Mesendoderm (in vitro differentiated cells): ENCODE results near the gene CHSY1.

Experiments
- DNase-seq: peaks from one replicate; pipeline ENCODE4 v3.0.0; 2013
- H2AK5ac ChIP-seq: 2 replicates; pipeline ENCODE4 v1.6.1; 2013; ENCODE audit warnings: low read length, inconsistent platforms
- H2BK120ac ChIP-seq: 2 replicates; pipeline ENCODE4 v1.6.1; 2013; ENCODE audit warnings: low read depth, mild to moderate bottlenecking, low read length, moderate library complexity, mixed read lengths
- H2BK15ac ChIP-seq: replicated peaks from 2 replicates; pipeline ENCODE4 v1.6.1; 2013; ENCODE audit warnings: low read depth, mild to moderate bottlenecking, moderate library complexity
- H2BK5ac ChIP-seq: 2 replicates; pipeline ENCODE4 v1.6.1; 2013; ENCODE audit warnings: low read length, inconsistent platforms
- H3K18ac ChIP-seq: 2 replicates; pipeline ENCODE4 v1.6.1; 2013; ENCODE audit warnings: mild to moderate bottlenecking, low read length, mixed read lengths
- H3K23ac ChIP-seq: one replicate; pipeline ENCODE4 v1.6.1; 2013; ENCODE audit warnings: low read length
- H3K27ac ChIP-seq: 2 replicates; pipeline ENCODE4 v1.5.1; 2013; ENCODE audit warnings: low read depth, mild to moderate bottlenecking, inconsistent platforms, low read length, moderate library complexity
- H3K27me3 ChIP-seq: 2 replicates; pipeline ENCODE4 v1.6.1; 2013; ENCODE audit warnings: low read length, control low read depth, mild to moderate bottlenecking, inconsistent platforms; ENCODE audit not compliant: insufficient read depth, poor library complexity
- H3K36me3 ChIP-seq: 2 replicates; pipeline ENCODE4 v1.6.1; 2013; ENCODE audit warnings: low read length, inconsistent platforms; ENCODE audit not compliant: control insufficient read depth, insufficient read depth
- H3K4ac ChIP-seq: one replicate; pipeline ENCODE4 v1.6.1; 2013; ENCODE audit warnings: low read depth, mild to moderate bottlenecking, low read length, moderate library complexity
- H3K4me1 ChIP-seq: 2 replicates; pipeline ENCODE4 v1.6.1; 2013; ENCODE audit warnings: low read depth, low read length, inconsistent platforms; ENCODE audit not compliant: control insufficient read depth
- H3K4me2 ChIP-seq: 2 replicates; pipeline ENCODE4 v1.6.1; 2013; ENCODE audit warnings: low read length
- H3K4me3 ChIP-seq: 2 replicates; pipeline ENCODE4 v1.5.1; 2013; ENCODE audit warnings: mild to moderate bottlenecking, low read length
- H3K56ac ChIP-seq: one replicate; pipeline ENCODE4 v1.6.1; 2013; ENCODE audit warnings: low read length
- H3K79me1 ChIP-seq: 2 replicates; pipeline ENCODE4 v1.6.1; 2013; ENCODE audit warnings: low read length, inconsistent platforms
- H3K79me2 ChIP-seq: 2 replicates; pipeline ENCODE4 v1.6.1; 2013; ENCODE audit warnings: mild to moderate bottlenecking, low read length; ENCODE audit not compliant: control insufficient read depth, insufficient read depth
- H3K9ac ChIP-seq: 2 replicates; pipeline ENCODE4 v1.6.1; 2013; ENCODE audit warnings: low read length, inconsistent platforms
- H4K5ac ChIP-seq: one replicate; pipeline ENCODE4 v1.6.1; 2013; ENCODE audit warnings: low read length
- H4K8ac ChIP-seq: one replicate; pipeline ENCODE4 v1.6.1; 2013; ENCODE audit warnings: low read depth, mild to moderate bottlenecking, control low read depth, low read length, moderate library complexity
- WGBS: extraction: QIAGEN DNeasy Blood & Tissue Kit; methylation state at CpG from one replicate; pipeline ENCODE4 v1.1.7; 2013; ENCODE audit warnings: low lambda C conversion rate, missing lambda C conversion rate; ENCODE audit not compliant: insufficient coverage; ENCODE audit errors: extremely low coverage; 5-methylcytosine and 5-hydroxymethylcytosine counted together

Gene CHSY1

DNA sequence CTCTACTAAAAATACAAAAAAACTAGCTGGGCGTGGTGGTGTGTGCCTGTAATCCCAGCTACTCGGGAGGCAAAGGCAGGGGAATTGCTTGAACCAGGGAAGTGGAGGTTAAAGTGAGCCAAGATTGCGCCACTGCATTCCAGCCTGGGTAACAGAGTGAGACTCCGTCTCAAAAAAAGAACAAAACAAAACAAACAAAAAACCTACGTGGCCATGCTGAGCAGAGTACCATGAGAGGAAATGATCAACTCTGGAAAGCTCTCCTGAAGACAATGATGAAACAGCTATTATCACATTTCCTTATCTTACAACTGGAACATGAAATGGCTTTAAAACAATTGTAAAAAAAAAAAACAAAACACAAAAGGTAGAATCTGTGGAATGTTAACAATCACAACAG lies 75.2 kb downstream of the CHSY1 start:
- Histone ChIP-seq H3K23ac (no peak overlapping the region), H3K79me1 (peaks cover 10% of the 10 kb centered on the region), H3K36me3 (no peaks in the 10 kb centered on the region), H3K27ac (no peak overlapping the region), H2AK5ac (no peak overlapping the region), H3K27me3 (no peaks in the 10 kb centered on the region), H3K4ac (no peak overlapping the region), H3K4me1 (no peaks in the 10 kb centered on the region), H3K4me2 (no peak overlapping the region), H2BK5ac (no peak overlapping the region), H3K4me3 (no peak overlapping the region), H4K8ac (no peak overlapping the region), H2BK120ac (no peak overlapping the region), H3K18ac (no peak overlapping the region), H3K79me2 (peaks cover 8% of the 10 kb centered on the region), H2BK15ac (no peak overlapping the region), H3K9ac (no peak overlapping the region), H3K56ac (no peak overlapping the region), H4K5ac (no peak overlapping the region)
- no CpG with 5 or more reads among the region's 5 CpGs for WGBS
- peak; percentile 42 for DNase-seq

DNA sequence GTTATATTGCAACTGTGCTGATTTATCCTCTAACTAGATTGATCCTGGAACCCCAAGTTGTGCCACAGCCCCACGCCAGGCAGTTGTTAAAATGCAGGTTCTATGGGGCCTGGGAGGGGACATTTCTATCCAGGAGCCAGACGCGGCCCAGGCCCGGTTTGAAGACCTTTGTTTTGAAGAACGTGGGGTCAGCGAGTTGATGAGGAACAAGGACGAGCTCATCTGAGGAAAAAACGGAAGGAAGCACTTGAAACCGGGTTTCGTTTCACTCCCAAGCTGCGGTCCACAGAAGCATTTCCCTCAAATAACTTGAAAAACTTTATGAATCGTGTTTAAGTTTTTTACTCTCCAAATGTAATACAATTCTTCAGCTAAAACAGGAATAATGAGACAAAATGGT lies 76.4 kb downstream of the CHSY1 start:
- Histone ChIP-seq H2BK5ac (no peak overlapping the region), H3K4me2 (no peak overlapping the region), H3K4ac (no peak overlapping the region), H3K23ac (no peak overlapping the region), H3K79me1 (peaks cover 4% of the 10 kb centered on the region), H2BK120ac (no peak overlapping the region), H3K56ac (no peak overlapping the region), H3K27ac (no peak overlapping the region), H3K4me3 (no peak overlapping the region), H3K27me3 (no peaks in the 10 kb centered on the region), H3K79me2 (no peaks in the 10 kb centered on the region), H2BK15ac (no peak overlapping the region), H3K4me1 (no peaks in the 10 kb centered on the region), H4K8ac (no peak overlapping the region), H2AK5ac (no peak overlapping the region), H3K18ac (no peak overlapping the region), H4K5ac (no peak overlapping the region), H3K9ac (no peak overlapping the region), H3K36me3 (no peaks in the 10 kb centered on the region)
- DNase-seq = no peak
- WGBS = no CpG with 5 or more reads among the region's 12 CpGs

DNA sequence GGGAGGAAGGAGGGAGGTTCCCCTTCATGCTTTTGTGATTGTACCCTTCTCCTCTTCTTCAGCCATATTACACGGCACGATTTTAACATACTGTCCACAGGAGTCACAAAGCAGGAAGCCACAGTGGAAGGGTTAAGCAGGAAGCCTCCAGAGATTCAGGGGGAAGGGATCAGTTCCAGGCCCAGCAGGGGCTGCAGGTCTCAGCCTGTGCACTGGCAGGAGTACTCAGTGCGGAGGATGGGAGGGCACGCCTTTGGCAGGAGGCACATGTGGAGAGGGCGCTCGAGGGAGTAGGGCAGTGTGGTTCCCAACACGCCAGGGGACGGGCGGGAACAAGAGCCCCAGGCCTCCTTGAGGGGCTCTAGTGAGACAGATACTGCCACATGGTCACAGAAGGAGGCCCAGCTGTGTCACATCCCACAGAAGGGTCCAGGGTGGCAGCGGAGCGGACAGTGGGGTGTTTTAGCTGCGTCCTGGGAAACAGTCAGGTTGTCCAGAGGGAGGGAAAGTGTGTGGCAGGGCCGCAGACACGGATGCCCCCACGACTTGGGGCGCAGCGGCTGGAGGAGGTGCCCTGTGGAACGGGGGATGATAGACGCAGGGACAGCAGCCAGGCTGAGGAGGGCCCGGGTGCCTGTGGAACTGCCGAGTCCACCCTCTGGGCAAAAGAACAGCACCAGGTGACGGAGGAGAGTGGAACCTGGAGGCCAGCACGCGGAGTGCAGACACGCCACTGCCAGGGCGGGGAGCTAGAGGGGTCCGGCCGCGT lies 77.5 kb downstream of the CHSY1 start:
- Histone ChIP-seq H3K4me3 (no peak overlapping the region), H3K79me1 (peaks cover 4% of the 10 kb centered on the region), H3K27me3 (no peaks in the 10 kb centered on the region), H3K18ac (no peak overlapping the region), H3K4me1 (no peaks in the 10 kb centered on the region), H2BK15ac (no peak overlapping the region), H3K79me2 (no peaks in the 10 kb centered on the region), H3K4me2 (no peak overlapping the region), H2AK5ac (no peak overlapping the region), H3K4ac (no peak overlapping the region), H3K36me3 (no peaks in the 10 kb centered on the region), H3K27ac (no peak overlapping the region), H3K56ac (no peak overlapping the region), H4K8ac (no peak overlapping the region), H4K5ac (no peak overlapping the region), H3K9ac (no peak overlapping the region), H2BK120ac (no peak overlapping the region), H2BK5ac (no peak overlapping the region), H3K23ac (no peak overlapping the region)
- DNase-seq = no peak
- WGBS = no CpG with 5 or more reads among the region's 29 CpGs

DNA sequence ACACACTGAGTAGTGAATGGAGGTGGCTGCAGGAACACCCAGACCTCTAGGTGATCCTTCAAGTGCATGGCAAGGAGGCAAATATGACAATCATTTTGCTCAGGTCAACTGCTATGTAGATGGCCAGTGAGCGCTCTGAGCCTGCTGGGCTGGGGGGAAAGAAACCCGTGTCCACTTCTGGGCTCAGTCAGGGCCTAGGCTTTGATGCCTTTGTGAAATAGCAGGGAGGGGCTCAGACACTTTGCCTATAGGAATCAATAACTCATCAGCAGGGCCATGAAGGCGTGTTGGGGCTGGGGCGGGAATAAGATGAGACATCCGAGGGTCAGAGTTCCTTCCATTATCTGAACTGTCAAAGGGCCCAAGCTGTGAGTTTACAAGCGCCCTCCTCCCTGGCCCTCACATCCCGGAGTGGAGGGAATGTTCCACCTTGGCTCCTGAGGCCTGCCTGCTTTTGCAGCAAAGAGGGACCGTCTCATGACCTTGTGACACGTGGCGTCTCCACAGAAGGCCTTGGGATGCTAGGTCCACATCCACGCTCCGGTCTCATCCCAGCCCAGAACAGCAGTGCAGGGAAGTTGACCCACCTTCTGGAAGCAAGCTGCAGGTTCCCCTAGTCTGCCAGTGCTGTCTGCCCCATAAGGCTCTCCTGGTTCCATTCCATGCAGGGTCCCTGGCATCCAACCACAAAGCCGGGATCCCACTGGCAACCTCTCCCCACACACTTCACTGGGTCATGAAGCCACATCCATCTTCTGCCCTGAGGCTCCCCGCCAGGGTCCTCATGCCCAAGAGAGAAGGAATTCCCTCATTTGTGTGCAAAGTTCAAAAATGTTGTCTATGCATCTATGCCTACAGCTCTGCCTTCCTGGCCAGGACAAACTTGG lies 78.4 kb downstream of the CHSY1 start:
- H3K4me3 ChIP-seq = no peak overlapping the region
- H2BK120ac ChIP-seq = no peak overlapping the region
- no CpG with 5 or more reads among the region's 14 CpGs for WGBS
- no peak overlapping the region for H3K27ac ChIP-seq
- no peak overlapping the region for H3K18ac ChIP-seq
- no peak overlapping the region for H4K8ac ChIP-seq
- H2BK15ac ChIP-seq = no peak overlapping the region
- H3K4ac ChIP-seq = no peak overlapping the region
- no peak overlapping the region for H3K23ac ChIP-seq
- no peak overlapping the region for H3K9ac ChIP-seq
- no peak overlapping the region for H3K4me2 ChIP-seq
- no peak overlapping the region for H3K56ac ChIP-seq
- H2AK5ac ChIP-seq = no peak overlapping the region
- H3K4me1 ChIP-seq = no peaks in the 10 kb centered on the region
- DNase-seq = no peak
- no peaks in the 10 kb centered on the region for H3K36me3 ChIP-seq
- H2BK5ac ChIP-seq = no peak overlapping the region
- peaks cover 4% of the 10 kb centered on the region for H3K79me1 ChIP-seq
- no peaks in the 10 kb centered on the region for H3K79me2 ChIP-seq
- no peak overlapping the region for H4K5ac ChIP-seq
- H3K27me3 ChIP-seq = no peaks in the 10 kb centered on the region

DNA sequence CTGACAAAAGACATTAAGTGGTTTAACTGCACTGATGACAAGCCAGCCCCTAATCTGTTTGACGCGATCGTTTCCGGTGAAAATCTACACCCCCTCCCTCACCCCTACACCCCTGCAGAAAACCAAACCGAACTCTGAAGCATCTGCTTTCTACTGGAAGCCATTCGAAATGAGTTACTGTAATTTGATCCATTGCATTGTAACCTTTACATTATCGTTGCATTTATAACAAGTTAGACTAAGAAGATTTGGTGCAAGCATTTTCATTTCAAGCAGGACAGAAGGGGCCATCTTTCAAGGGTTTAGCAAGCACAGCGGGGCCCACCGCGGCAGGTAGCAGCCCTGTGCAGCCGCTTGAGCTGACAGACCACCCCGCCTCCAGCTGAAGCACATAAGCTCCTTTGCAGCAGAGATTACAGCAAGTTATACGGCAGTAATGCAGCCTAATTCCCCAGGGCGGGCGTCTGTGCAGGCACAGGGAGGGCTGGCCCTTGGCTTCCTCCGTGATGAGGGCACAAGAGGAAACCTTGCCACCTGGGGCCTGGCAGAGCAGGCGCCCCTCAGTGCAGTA lies 79.3 kb downstream of the CHSY1 start:
- H3K27me3 ChIP-seq = no peaks in the 10 kb centered on the region
- no peak overlapping the region for H3K9ac ChIP-seq
- H3K18ac ChIP-seq = no peak overlapping the region
- no peaks in the 10 kb centered on the region for H3K79me2 ChIP-seq
- H4K5ac ChIP-seq = no peak overlapping the region
- H2BK120ac ChIP-seq = no peak overlapping the region
- H3K79me1 ChIP-seq = peaks cover 4% of the 10 kb centered on the region
- no peak overlapping the region for H3K23ac ChIP-seq
- H3K4ac ChIP-seq = no peak overlapping the region
- H3K4me3 ChIP-seq = no peak overlapping the region
- WGBS = no CpG with 5 or more reads among the region's 17 CpGs
- H3K56ac ChIP-seq = no peak overlapping the region
- H4K8ac ChIP-seq = no peak overlapping the region
- no peak overlapping the region for H3K27ac ChIP-seq
- DNase-seq = no peak
- no peaks in the 10 kb centered on the region for H3K36me3 ChIP-seq
- no peak overlapping the region for H3K4me2 ChIP-seq
- no peaks in the 10 kb centered on the region for H3K4me1 ChIP-seq
- H2BK15ac ChIP-seq = no peak overlapping the region
- no peak overlapping the region for H2BK5ac ChIP-seq
- no peak overlapping the region for H2AK5ac ChIP-seq
